ENCODE results near the gene ACOT2.
"Not testable (repeated sequence)": the region's sequence is repeated elsewhere in the genome, so short reads cannot be mapped to it uniquely, and the experiment has no call there.

ACOT2 gene

DNA sequence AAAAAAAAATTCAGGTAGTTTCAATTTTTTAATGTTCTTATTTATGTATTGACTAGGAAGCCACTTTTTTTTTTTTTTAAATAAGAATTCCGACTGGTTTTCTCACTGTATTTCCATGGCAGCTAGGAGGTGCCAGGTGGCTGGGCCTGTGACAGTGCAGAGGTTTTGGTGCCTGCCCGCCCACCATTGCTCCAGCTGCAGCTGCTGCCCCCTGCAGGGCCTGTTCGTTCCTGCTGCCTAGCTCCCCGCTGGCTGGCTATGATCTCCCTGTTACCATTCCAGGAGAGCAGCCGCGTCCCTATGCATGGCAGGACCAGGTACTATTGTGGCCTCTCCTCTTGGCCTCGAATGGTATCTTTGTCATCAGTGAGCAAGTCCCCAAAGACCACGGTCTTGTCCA lies 1.9 kb downstream of the ACOT2 start:
- DNase-seq (ENCODE audit: low spot score); POLR2A ChIA-PET (ENCODE audit: low non-redundant PET): not testable (repeated sequence)
- peak overlapping the region; percentile 90; the same call in 1 of the 2 replicates for H3K27ac ChIP-seq
- TF ChIP-seq, protein P1, sequence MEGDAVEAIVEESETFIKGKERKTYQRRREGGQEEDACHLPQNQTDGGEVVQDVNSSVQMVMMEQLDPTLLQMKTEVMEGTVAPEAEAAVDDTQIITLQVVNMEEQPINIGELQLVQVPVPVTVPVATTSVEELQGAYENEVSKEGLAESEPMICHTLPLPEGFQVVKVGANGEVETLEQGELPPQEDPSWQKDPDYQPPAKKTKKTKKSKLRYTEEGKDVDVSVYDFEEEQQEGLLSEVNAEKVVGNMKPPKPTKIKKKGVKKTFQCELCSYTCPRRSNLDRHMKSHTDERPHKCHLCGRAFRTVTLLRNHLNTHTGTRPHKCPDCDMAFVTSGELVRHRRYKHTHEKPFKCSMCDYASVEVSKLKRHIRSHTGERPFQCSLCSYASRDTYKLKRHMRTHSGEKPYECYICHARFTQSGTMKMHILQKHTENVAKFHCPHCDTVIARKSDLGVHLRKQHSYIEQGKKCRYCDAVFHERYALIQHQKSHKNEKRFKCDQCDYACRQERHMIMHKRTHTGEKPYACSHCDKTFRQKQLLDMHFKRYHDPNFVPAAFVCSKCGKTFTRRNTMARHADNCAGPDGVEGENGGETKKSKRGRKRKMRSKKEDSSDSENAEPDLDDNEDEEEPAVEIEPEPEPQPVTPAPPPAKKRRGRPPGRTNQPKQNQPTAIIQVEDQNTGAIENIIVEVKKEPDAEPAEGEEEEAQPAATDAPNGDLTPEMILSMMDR (conservative IDR thresholded peaks at IDR 0.05; ENCODE audit: low read depth) = peak; percentile 53
- CTCF ChIA-PET = interaction anchor here (0.6 to 1.1 kb wide), 4 partner anchors 55 to 553 kb away, joined by 3 to 6 read pairs (median 4); no protein-coding TSS in a partner anchor

DNA sequence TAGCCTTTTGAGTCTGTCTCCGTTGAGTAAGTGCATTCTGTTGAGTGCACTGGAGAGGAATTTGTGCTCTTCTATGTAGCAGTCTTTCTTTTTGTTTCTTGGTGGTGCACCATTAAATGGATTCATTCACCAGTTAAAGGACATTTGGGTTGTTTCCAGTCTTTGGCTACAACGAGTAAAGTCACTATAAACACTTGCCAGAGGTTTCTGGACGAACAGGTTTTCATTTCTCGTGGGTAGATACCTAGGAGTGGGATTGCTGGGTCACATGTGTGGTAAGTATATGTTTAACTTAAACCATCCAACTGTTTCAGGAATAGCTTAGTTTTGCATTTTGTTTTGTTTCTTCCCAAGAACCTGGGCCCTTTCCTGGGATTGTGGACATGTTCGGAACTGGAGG lies 4.0 kb downstream of the ACOT2 start:
- CTCF ChIA-PET; POLR2A ChIA-PET (ENCODE audit: low non-redundant PET); H3K27ac ChIP-seq; DNase-seq (ENCODE audit: low spot score): not testable (repeated sequence)

DNA sequence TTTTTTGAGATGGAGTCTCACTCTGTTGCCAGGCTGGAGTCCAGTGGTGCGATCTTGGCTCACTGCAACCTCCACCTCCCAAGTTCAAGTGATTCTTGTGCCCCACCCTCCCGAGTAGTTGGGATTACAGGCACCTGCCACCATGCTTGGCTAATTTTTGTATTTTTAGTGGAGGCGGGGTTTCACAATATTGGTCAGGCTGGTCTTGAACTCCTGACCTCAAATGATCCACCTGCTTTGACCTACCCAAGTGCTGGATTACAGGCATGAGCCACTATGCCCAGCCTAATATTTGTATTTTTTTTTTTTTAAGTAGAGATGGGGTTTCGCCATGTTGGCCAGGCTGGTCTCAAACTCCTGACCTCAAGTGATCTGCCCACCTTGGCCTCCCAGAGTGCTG lies 4.7 kb downstream of the ACOT2 start:
- CTCF ChIA-PET; POLR2A ChIA-PET (ENCODE audit: low non-redundant PET); H3K27ac ChIP-seq; DNase-seq (ENCODE audit: low spot score): not testable (repeated sequence)

DNA sequence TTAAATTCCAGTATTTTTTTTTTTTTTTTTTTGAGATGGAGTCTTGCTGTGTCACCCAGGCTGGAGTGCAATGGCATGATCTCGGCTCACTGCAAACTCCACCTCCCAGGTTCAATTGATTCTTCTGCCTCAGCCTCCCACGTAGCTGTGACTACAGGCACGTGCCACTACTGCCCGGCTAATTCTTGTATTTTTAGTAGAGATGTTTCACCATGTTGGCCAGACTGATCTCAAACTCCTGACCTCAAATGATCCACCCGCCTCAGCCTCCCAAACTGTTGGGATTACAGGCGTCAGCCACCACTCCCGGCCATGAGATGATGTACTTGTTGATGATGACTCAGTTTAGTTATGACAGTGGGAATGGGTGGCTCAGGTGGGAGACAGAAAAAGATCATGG lies 5.2 kb downstream of the ACOT2 start:
- DNase-seq (ENCODE audit: low spot score); H3K27ac ChIP-seq; CTCF ChIA-PET; POLR2A ChIA-PET (ENCODE audit: low non-redundant PET): not testable (repeated sequence)

DNA sequence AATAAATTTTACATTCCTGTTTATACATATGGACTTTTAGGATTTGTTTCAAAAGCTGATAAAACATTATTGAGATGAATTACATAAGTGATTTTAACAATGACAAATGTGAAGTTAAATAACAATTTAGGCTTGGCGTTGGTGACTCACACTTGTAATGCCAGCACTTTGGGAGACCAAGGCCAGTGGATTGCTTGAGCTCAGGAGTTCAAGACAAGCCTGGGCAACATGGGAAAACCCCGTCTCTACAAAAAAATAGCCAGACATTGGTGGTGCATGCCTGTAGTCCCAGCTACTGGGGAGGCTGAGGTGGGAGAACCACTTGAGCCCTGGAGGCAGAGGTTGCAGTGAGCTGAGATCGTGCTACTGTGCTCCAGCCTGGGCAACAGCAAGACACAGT lies 7.4 kb downstream of the ACOT2 start:
- ChIA-PET CTCF (no interaction called here), POLR2A (ENCODE audit: low non-redundant PET) (no interaction called here)
- TF ChIP-seq, protein P1 (conservative IDR thresholded peaks at IDR 0.05; ENCODE audit: low read depth) = no peak
- H3K27ac ChIP-seq = peak overlapping the region; percentile 71
- DNase-seq (ENCODE audit: low spot score) = no peak

DNA sequence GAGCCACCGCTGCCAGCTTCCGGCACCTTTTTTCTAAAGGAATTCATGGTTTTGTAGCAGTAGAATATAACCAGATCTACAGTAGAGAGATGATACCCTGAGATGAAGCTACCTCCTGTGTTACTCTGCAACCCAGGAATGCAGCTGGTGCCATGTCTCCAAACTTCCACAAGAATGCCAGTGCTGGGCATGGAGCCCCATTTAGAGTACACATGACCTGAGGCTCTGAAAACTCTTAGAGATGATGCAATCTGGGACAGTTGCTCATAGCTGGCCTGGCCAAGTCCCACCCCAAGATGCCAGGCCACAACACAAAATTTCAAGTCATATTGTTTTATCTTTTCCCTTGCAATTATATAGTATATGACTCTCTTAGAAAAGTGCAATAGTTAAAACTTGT lies 8.2 kb downstream of the ACOT2 start:
- ChIA-PET CTCF (interaction anchor here (0.6 kb wide), 1 partner anchor 79 kb away, joined by 3 read pairs; no protein-coding TSS in a partner anchor), POLR2A (ENCODE audit: low non-redundant PET) (interaction anchor here (0.7 kb wide), 1 partner anchor 66 kb away, joined by 3 read pairs; no protein-coding TSS in a partner anchor)
- DNase-seq (ENCODE audit: low spot score) = not testable (repeated sequence)
- peak overlapping the region; percentile 71 for H3K27ac ChIP-seq

DNA sequence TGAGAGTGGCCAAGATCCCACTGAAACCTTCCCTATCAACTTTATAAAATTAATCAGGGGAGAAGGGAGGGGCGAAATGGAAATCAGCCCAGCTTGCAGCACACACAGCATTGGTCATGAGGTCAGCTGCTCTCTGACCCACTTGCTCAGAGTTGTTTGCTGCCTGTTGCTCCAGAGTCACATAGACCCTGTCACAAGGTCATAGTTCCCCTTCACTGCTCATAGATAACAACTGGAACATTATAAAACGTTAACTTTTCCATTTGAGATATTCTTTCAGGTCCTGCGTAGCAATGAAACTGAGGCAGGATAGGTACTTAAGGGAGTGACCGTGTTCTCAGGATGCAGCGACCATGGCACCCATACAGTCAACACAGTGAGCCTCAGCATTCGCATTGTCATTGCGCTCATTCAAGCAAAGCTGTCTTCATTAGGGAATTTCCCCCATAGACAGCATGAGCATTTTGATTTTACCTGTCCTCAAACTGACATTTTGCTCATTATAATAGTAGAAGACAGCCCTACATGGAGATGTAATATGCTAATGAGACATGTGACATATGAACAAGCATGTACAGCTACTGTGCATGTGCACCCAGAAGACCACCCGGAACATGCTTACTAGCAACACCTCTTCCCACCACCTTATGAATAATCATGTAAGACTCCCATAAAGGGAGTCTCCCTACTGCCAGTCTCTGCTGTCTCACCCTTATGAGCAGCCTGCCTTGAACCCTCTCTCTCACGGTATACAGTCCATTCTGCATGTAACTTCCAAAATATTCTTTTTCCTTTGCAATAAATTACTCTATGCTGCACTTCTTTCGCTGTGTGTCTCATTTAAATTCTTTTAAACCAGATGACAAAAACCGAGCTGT lies 13.3 kb downstream of the ACOT2 start:
- DNase-seq (ENCODE audit: low spot score); H3K27ac ChIP-seq; CTCF ChIA-PET; POLR2A ChIA-PET (ENCODE audit: low non-redundant PET): not testable (repeated sequence)

DNA sequence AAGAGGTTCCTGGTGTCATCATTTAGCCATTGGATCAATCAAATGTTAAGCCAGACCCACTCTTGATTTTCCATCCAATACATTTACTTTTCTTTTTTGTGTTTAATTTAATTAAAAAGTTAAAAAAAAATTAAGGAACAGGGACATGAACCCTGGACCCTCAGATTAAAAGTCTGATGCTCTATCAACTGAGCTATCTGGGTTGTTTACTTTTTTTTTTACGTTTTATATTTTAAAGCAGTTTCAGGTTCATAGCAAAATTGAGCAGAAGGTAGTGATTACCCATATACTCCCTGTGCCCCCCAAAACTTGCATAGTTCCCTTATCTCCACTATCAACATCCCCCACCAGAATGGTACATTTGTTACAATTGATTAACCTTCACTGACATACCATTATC lies 19.7 kb downstream of the ACOT2 start:
- CTCF ChIA-PET = interaction anchor here (0.6 kb wide), 2 partner anchors 131 to 203 kb away, joined by 3 to 4 read pairs; no protein-coding TSS in a partner anchor
- DNase-seq (ENCODE audit: low spot score) = no peak
- TF ChIP-seq, protein P1 (conservative IDR thresholded peaks at IDR 0.05; ENCODE audit: low read depth) = no peak
- POLR2A ChIA-PET (ENCODE audit: low non-redundant PET) = no interaction called here
- no peak overlapping the region for H3K27ac ChIP-seq

DNA sequence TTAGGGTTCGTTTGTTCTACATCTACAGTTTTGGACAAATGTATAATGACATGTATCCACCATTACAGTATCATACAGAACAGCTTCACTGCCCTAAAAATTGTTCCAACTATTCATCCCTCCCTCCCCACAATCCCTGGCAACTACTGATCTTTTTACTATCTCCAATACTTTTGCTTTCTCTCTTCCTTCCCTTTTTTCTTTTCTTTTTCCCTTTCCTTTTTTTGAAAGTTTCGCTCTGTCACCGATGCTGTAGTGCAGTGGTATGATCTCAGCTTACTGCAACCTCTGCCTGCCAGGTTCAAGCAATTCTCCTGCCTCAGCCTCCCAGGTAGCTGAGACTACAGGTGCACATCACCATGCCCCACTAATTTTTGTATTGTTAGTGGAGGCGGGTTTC lies 20.1 kb downstream of the ACOT2 start:
- DNase-seq (ENCODE audit: low spot score) = no peak
- TF ChIP-seq, protein P1 (conservative IDR thresholded peaks at IDR 0.05; ENCODE audit: low read depth) = no peak
- CTCF ChIA-PET = interaction anchor here (0.6 kb wide), 3 partner anchors 131 to 207 kb away, joined by 3 to 4 read pairs (median 4); no protein-coding TSS in a partner anchor
- POLR2A ChIA-PET (ENCODE audit: low non-redundant PET) = no interaction called here
- no peak overlapping the region for H3K27ac ChIP-seq

DNA sequence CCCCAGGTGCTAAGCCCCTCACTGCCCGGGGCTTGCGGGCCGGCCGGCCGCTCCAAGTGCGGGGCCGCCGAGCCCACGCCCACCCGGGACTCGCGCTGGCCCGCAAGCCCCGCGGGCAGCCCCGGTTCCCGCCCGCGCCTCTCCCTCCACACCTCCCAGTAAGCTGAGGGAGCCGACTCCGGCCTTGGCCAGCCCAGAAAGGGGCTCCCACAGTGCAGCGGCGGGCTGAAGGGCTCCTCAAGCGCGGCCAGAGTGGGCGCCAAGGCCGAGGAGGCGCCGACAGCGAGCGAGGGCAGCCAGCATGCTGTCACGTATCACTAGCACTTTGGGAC lies 21.6 kb downstream of the ACOT2 start:
- DNase-seq (ENCODE audit: low spot score); POLR2A ChIA-PET (ENCODE audit: low non-redundant PET); CTCF ChIA-PET; H3K27ac ChIP-seq: not testable (repeated sequence)
